ENCODE results near the gene GPR25.

The GPR25 gene

GRCh38 chr1:200873671-200874397 is 1.1 kb downstream of the GPR25 start:
- no peak for DNase-seq

GRCh38 chr1:200874694-200875093 is 1.9 kb downstream of the GPR25 start:
- no peak for DNase-seq

- DNase-seq: no peak
Measured at GRCh38 chr1:200875416-200875815, 2.6 kb downstream of the GPR25 start.

GRCh38 chr1:200877010-200877409 is 4.2 kb downstream of the GPR25 start:
- DNase-seq: no peak

GRCh38 chr1:200877839-200878551 is 5.2 kb downstream of the GPR25 start:
- no peak for DNase-seq

- no peak for DNase-seq
Measured at GRCh38 chr1:200880212-200880611, 7.4 kb downstream of the GPR25 start.

GRCh38 chr1:200883118-200883517 is 10.3 kb downstream of the GPR25 start:
- no peak for DNase-seq

GRCh38 chr1:200885623-200886402 is 13.0 kb downstream of the GPR25 start:
- no peak for DNase-seq

GRCh38 chr1:200886594-200886993 is 13.8 kb downstream of the GPR25 start:
- no peak for DNase-seq

- DNase-seq: no peak
Measured at GRCh38 chr1:200887036-200887435, 14.3 kb downstream of the GPR25 start.

- DNase-seq: no peak
Measured at GRCh38 chr1:200887772-200888348, 15.1 kb downstream of the GPR25 start.

- no peak for DNase-seq
Measured at GRCh38 chr1:200888349-200888838, 15.6 kb downstream of the GPR25 start.

- DNase-seq: no peak
Measured at GRCh38 chr1:200889571-200889970, 16.8 kb downstream of the GPR25 start.

GRCh38 chr1:200890027-200890426 is 17.2 kb downstream of the GPR25 start:
- no peak for DNase-seq

- DNase-seq: no peak
Measured at GRCh38 chr1:200890818-200891773, 18.3 kb downstream of the GPR25 start.

GRCh38 chr1:200891774-200892157 is 19.0 kb downstream of the GPR25 start:
- DNase-seq: no peak

- no peak for DNase-seq
Measured at GRCh38 chr1:200892546-200892945, 19.8 kb downstream of the GPR25 start.

- DNase-seq: no peak
Measured at GRCh38 chr1:200892958-200893357, 20.2 kb downstream of the GPR25 start.

- DNase-seq: no peak
Measured at GRCh38 chr1:200893411-200893901, 20.7 kb downstream of the GPR25 start.

- DNase-seq: no peak
Measured at GRCh38 chr1:200894712-200895442, 22.1 kb downstream of the GPR25 start, which contains the start of gene INAVA. TSS of gene INAVA (plus strand) at chr1:200894900. CDS start at chr1:200898401, 3,501 bp downstream.

- DNase-seq: no peak
Measured at GRCh38 chr1:200895443-200895789, 22.6 kb downstream of the GPR25 start.

Measured in T1000 (cell line).